Endothelial cell of umbilical vein (primary cell): ENCODE results near the gene CD8A. TPM values are rescaled to one million over a fixed set of nuclear protein-coding genes. Genes with fewer than 3 reads are reported as not detected.

Source experiments
- BruUV-seq: library from RNA; stranded (reverse); fragments of 400-500 nt; replicated peaks from 2 replicates; lab custom pipeline; 2021; lab: Mats Ljungman, UMichigan
- CTCF ChIA-PET: fragments of 300-600, 350-600 bp; sonication (Branson Sonifier 250); formaldehyde crosslinking; loops from one replicate; lab custom pipeline; 2021; ENCODE audit warnings: antibody characterized with exemption, inconsistent platforms; lab: Charles Lee
- POLR2A ChIA-PET: fragments of 300-600, 350-600 bp; sonication (Branson Sonifier 250); formaldehyde crosslinking; loops from one replicate; lab custom pipeline; 2021; ENCODE audit warnings: antibody characterized with exemption, inconsistent platforms; lab: Charles Lee
- DNase-seq: peaks from one replicate; pipeline ENCODE4 v3.0.0-alpha.2; 2011; ENCODE audit warnings: low read depth, low spot score
- FAIRE-seq: peaks from 2 replicates; lab custom pipeline; 2011; peaks lifted over from hg19 to GRCh38; lab: Jason Lieb, UNC
- H2AFZ ChIP-seq: 2 replicates; pipeline ENCODE4 v1.6.0; 2012; ENCODE audit warnings: low read depth, low read length, control low read depth, inconsistent platforms
- H3K27ac ChIP-seq: 2 replicates; pipeline ENCODE4 v1.5.1; 2011; ENCODE audit warnings: low read depth, mild to moderate bottlenecking, control low read depth, low read length, moderate library complexity; ENCODE audit not compliant: insufficient read depth
- H3K27me3 ChIP-seq, 2 experiments: 2 replicates each; pipeline versions ENCODE4 v1.6.0 to v1.6.1; 2011; ENCODE audit warnings: low read length in 2 of 2, mixed read lengths in 1 of 2; ENCODE audit not compliant: control insufficient read depth in 2 of 2, insufficient read depth in 2 of 2
- H3K36me3 ChIP-seq, 2 experiments: 2 replicates in 1 of 2; 3 replicates in 1 of 2; pipeline ENCODE4 v1.5.1; 2011; ENCODE audit warnings: low read length in 2 of 2, mild to moderate bottlenecking in 1 of 2, moderate library complexity in 1 of 2; ENCODE audit not compliant: control insufficient read depth in 2 of 2, insufficient read depth in 2 of 2; ENCODE audit errors: extremely low read depth in 1 of 2
- H3K4me1 ChIP-seq: 3 replicates; pipeline ENCODE4 v1.5.1; 2011; ENCODE audit warnings: mild to moderate bottlenecking, low read length; ENCODE audit not compliant: control insufficient read depth, insufficient read depth; ENCODE audit errors: extremely low read depth
- H3K4me2 ChIP-seq: 2 replicates; pipeline ENCODE4 v1.6.1; 2011; ENCODE audit warnings: low read length, control low read depth, mixed read lengths; ENCODE audit not compliant: insufficient read depth
- H3K4me3 ChIP-seq, 3 experiments: fragments of 200-600 bp in 1 of 3; sonication (generic), shearing (Covaris generic) in 1 of 3; replicated peaks in 1 of 3; 2 replicates each; pipeline ENCODE4 v1.5.1; 2011 to 2016; ENCODE audit warnings: control low read depth in 3 of 3, low read length in 3 of 3, mild to moderate bottlenecking in 2 of 3, inconsistent platforms in 1 of 3, low read depth in 1 of 3, moderate library complexity in 1 of 3; ENCODE audit not compliant: insufficient read depth in 1 of 3
- H3K79me2 ChIP-seq: 2 replicates; pipeline ENCODE4 v1.6.0; 2012; ENCODE audit warnings: low read length, inconsistent platforms; ENCODE audit not compliant: control insufficient read depth, insufficient read depth
- H3K9ac ChIP-seq: replicated peaks from 2 replicates; pipeline ENCODE3; 2011; ENCODE audit warnings: low read length, control low read depth; ENCODE audit not compliant: insufficient read depth; ENCODE audit errors: extremely low read depth
- H3K9me1 ChIP-seq: replicated peaks from 3 replicates; pipeline ENCODE4 v1.6.0; 2011; ENCODE audit warnings: mild to moderate bottlenecking, low read length; ENCODE audit not compliant: control insufficient read depth, insufficient read depth; ENCODE audit errors: extremely low read depth
- H3K9me3 ChIP-seq: replicated peaks from 2 replicates; pipeline ENCODE4 v1.5.1; 2012; ENCODE audit warnings: low read length, inconsistent platforms; ENCODE audit not compliant: control insufficient read depth, insufficient read depth
- H4K20me1 ChIP-seq: replicated peaks from 2 replicates; pipeline ENCODE3; 2011; ENCODE audit warnings: mild to moderate bottlenecking, low read length; ENCODE audit not compliant: control insufficient read depth, insufficient read depth; ENCODE audit errors: extremely low read depth
- EZH2 ChIP-seq: IDR thresholded peaks from 2 replicates; pipeline ENCODE4 v1.6.1; 2012; ENCODE audit warnings: borderline replicate concordance, low read depth, mild to moderate bottlenecking, moderate library complexity, low read length, inconsistent platforms; ENCODE audit not compliant: severe bottlenecking
- FOS ChIP-seq: IDR thresholded peaks from 2 replicates; pipeline ENCODE4 v1.6.1; 2011; ENCODE audit warnings: mild to moderate bottlenecking, low read length, moderate library complexity, borderline replicate concordance; ENCODE audit not compliant: insufficient read depth
- GATA2 ChIP-seq: IDR thresholded peaks from 2 replicates; pipeline ENCODE4 v1.7.0; 2011; ENCODE audit warnings: low read depth, mild to moderate bottlenecking, moderate library complexity, mixed read lengths, low read length; ENCODE audit not compliant: insufficient read length, insufficient read depth
- JUN ChIP-seq: IDR thresholded peaks from 2 replicates; pipeline ENCODE4 v1.6.1; 2011; ENCODE audit warnings: borderline replicate concordance, low read depth; ENCODE audit not compliant: insufficient read length, insufficient read depth
- MYC ChIP-seq: IDR thresholded peaks from one replicate; pipeline ENCODE4 v1.6.1; 2011; ENCODE audit warnings: mild to moderate bottlenecking, low read depth, low read length
- POLR2A ChIP-seq: IDR thresholded peaks from 2 replicates; pipeline ENCODE4 v1.6.1; 2012; ENCODE audit warnings: low read depth, mild to moderate bottlenecking, control low read depth, low read length
- POLR2AphosphoS5 ChIP-seq: IDR thresholded peaks from 2 replicates; pipeline ENCODE4 v1.6.1; 2012; ENCODE audit warnings: low read depth, mild to moderate bottlenecking, control low read depth, low read length, moderate library complexity; ENCODE audit not compliant: insufficient read depth
- dilution Hi-C: fragments of 300-500 bp; cut with MboI; formaldehyde crosslinking; loops from one replicate; pipeline ENCODE4 v1.15.0; 2019; ENCODE audit warnings: low sequenced_read_pairs; ENCODE audit not compliant: extremely low pct_ligation_motif_present
- intact Hi-C: fragments of 100-400 bp; cut with micrococcal nuclease; formaldehyde crosslinking; loops from one replicate; pipeline ENCODE4 v1.10.0; 2022
- polyA plus RNA-seq, 4 experiments: library from polyadenylated mRNA; depleted of rRNA in 3 of 4; stranded (reverse) in 3 of 4; unstranded in 1 of 4; fragments of >200 nt; gene quantifications; 2 replicates each; pipeline versions ENCODE4 v1.2.1 to v1.2.3, GENCODE V29; 2011 to 2012; ENCODE audit warnings: missing spikeins in 1 of 4
- total RNA-seq: library from RNA; stranded (reverse); gene quantifications from 2 replicates; pipeline ENCODE4 v1.2.3, GENCODE V29; 2021
- TF ChIP-seq, protein P1 (sequence below): IDR thresholded peaks from 2 replicates; pipeline ENCODE4 v1.6.1; 2011; ENCODE audit not compliant: insufficient read depth, insufficient read length
- TF ChIP-seq, protein P2 (sequence below), 2 donors: IDR thresholded peaks; 1 replicate in 1 of 2; 2 replicates in 1 of 2; pipeline ENCODE4 v1.5.1; 2011; ENCODE audit warnings: low read length in 2 of 2, mild to moderate bottlenecking in 2 of 2, moderate library complexity in 2 of 2, control low read depth in 1 of 2, inconsistent platforms in 1 of 2, low read depth in 1 of 2; ENCODE audit not compliant: insufficient read depth in 1 of 2; ENCODE audit errors: extremely low read depth in 1 of 2

CD8A gene
- total and polyA plus RNA-seq, 2 donors (not counting 3 experiments of a cell fraction or from before 2014, with no cell fraction given): not detected

DNA sequence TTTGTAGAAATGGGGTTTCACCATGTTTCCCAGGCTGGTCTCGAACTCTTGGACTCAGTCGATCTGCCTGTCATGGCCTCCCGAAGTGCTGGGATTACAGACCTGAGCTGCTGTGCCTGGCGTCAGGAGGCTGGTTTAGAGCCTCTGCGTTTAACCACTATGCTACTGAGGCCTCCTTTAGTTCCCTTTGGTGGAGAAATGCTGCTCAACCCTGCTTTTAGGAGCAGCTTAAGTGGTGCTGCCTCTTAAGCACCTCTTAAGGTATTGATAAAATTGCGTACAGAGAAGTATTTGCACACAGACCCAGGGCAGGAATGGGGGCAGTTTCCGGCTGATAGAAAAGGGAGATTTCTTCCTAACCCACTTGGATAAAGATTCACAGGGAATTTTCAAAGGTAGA, 8.0 kb downstream of the CD8A start:
- dilution Hi-C loops: no loop called here
- Histone ChIP-seq H3K79me2 (no peaks in the 10 kb centered on the region), H3K9me3 (no peaks in the 10 kb centered on the region), H3K36me3 (no peaks in the 10 kb centered on the region), H3K9ac (no peak overlapping the region), H3K4me2 (no peak overlapping the region), H3K27me3 (peaks cover 8 to 12% of the 10 kb centered on the region in 2 experiments), H2AFZ (no peak overlapping the region), H3K4me1 (no peaks in the 10 kb centered on the region), H4K20me1 (no peaks in the 10 kb centered on the region), H3K27ac (no peak overlapping the region), H3K9me1 (no peaks in the 10 kb centered on the region), H3K4me3 (no peak overlapping the region)
- FAIRE-seq (no peak), DNase-seq (no peak)
- intact Hi-C loops: no loop called here
- ChIA-PET POLR2A (no interaction called here), CTCF (no interaction called here)
- no peak for TF ChIP-seq POLR2AphosphoS5
- BruUV-seq: no TSS peak

DNA sequence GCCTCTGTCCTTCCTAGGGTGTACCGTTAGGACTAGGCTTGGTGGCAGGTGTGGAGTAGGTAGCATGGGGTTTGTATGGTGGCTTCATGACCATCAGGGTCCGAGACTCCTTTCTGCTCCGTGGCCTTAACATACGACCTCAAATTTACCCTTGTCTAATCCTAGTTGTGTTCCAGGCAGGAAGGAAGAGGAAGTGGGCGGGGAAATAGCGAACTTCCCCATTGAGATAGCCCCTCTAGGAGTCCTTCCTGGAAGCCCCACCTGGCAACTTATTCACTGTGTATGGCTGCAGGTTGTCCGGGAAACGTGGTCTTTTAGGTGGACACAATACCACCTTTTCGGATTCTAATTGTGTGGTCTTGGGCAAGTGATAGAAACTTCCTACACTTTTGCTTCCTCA, 9.3 kb downstream of the CD8A start:
- Histone ChIP-seq H3K36me3 (peaks cover 0 to 2% of the 10 kb centered on the region in 2 experiments), H3K4me3 (no peak overlapping the region), H3K79me2 (no peaks in the 10 kb centered on the region), H4K20me1 (no peaks in the 10 kb centered on the region), H3K4me1 (no peaks in the 10 kb centered on the region), H3K9ac (no peak overlapping the region), H3K9me1 (no peaks in the 10 kb centered on the region), H2AFZ (no peak overlapping the region), H3K4me2 (no peak overlapping the region), H3K9me3 (no peaks in the 10 kb centered on the region), H3K27me3 (peaks cover 6 to 8% of the 10 kb centered on the region in 2 experiments), H3K27ac (no peak overlapping the region)
- FAIRE-seq (no peak), DNase-seq (no peak)
- intact Hi-C loops (no loop called here), dilution Hi-C loops (no loop called here)
- TF ChIP-seq, protein P1, sequence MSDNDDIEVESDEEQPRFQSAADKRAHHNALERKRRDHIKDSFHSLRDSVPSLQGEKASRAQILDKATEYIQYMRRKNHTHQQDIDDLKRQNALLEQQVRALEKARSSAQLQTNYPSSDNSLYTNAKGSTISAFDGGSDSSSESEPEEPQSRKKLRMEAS: no peak
- TF ChIP-seq GATA2 (no peak), FOS (no peak), EZH2 (no peak), JUN (no peak), MYC (no peak), POLR2A (no peak), POLR2AphosphoS5 (no peak)
- TF ChIP-seq, protein P2, sequence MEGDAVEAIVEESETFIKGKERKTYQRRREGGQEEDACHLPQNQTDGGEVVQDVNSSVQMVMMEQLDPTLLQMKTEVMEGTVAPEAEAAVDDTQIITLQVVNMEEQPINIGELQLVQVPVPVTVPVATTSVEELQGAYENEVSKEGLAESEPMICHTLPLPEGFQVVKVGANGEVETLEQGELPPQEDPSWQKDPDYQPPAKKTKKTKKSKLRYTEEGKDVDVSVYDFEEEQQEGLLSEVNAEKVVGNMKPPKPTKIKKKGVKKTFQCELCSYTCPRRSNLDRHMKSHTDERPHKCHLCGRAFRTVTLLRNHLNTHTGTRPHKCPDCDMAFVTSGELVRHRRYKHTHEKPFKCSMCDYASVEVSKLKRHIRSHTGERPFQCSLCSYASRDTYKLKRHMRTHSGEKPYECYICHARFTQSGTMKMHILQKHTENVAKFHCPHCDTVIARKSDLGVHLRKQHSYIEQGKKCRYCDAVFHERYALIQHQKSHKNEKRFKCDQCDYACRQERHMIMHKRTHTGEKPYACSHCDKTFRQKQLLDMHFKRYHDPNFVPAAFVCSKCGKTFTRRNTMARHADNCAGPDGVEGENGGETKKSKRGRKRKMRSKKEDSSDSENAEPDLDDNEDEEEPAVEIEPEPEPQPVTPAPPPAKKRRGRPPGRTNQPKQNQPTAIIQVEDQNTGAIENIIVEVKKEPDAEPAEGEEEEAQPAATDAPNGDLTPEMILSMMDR (IDR thresholded peaks at IDR 0.05; ENCODE audit: extremely low read depth in 1 of 2, insufficient read depth in 1 of 2, low read depth in 1 of 2, low read length in 2 of 2): no peak
- ChIA-PET CTCF (interaction anchor here (1.3 kb wide), 1 partner anchor 24 kb away, joined by 3 read pairs; no protein-coding TSS in a partner anchor), POLR2A (no interaction called here)
- no TSS peak for BruUV-seq
